ENCODE measurements around the gene SGMS1. TPM values are rescaled to one million over a fixed set of nuclear protein-coding genes. Genes with fewer than 3 reads are reported as not detected.

SGMS1 gene
- polyA plus RNA-seq, 1 of the 3 experiments (the other 2 are of a cell fraction), result 6.3 TPM

DNA sequence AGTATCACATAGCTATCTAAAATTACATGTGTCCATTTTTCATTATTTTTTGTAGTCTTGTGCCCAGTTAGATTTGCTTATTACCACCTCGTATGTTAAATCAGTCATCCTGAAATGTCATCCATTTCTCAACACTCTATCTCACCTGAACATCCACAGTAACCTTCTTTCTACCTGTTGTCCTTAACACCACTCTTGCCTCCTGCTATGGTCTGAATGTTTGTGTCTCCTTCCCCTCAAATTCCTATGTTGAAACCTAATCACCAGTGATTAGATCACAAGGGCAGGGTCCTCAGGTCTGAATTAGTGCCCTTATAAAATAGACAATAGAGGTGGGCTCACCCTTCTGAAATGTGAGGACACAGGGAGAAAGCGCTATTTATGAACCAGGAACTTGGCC lies 292.3 kb downstream of the SGMS1 start:
- no peaks in the 10 kb centered on the region for H3K36me3 ChIP-seq (replicated peaks in 1 of 2; ENCODE audit: control insufficient read depth in 1 of 2, insufficient read depth in 2 of 2, low read length in 1 of 2)
- no peak overlapping the region for H2AFZ ChIP-seq (ENCODE audit: low read depth)
- H3K4me3 ChIP-seq (ENCODE audit: low read depth in 2 of 2, low read length in 1 of 2), result no peak overlapping the region
- no peak overlapping the region for H3K27ac ChIP-seq (ENCODE audit: low read depth in 2 of 2, low read length in 1 of 2)
- TF ChIP-seq FOXM1 (IDR thresholded peaks at IDR 0.05; ENCODE audit: low read depth) (no peak), RCOR1 (IDR thresholded peaks at IDR 0.05; ENCODE audit: low read length) (no peak), GABPA (IDR thresholded peaks at IDR 0.05; ENCODE audit: low read depth) (no peak), ELF1 (IDR thresholded peaks at IDR 0.05) (no peak), NFIC (IDR thresholded peaks at IDR 0.05; ENCODE audit: borderline replicate concordance) (no peak), EP300 (IDR thresholded peaks at IDR 0.05; ENCODE audit: borderline replicate concordance in 1 of 2, low read depth in 1 of 2, low read length in 1 of 2) (no peak), RAD21 (IDR thresholded peaks at IDR 0.05; ENCODE audit: low read length) (no peak), YY1 (IDR thresholded peaks at IDR 0.05; ENCODE audit: low read depth) (no peak), RXRA (IDR thresholded peaks at IDR 0.05; ENCODE audit: borderline replicate concordance, low read depth) (no peak), SMC3 (IDR thresholded peaks at IDR 0.05; ENCODE audit: low read depth, low read length) (no peak), SIN3A (IDR thresholded peaks at IDR 0.05; ENCODE audit: borderline replicate concordance, low read depth, low read length) (no peak), POLR2AphosphoS5 (IDR thresholded peaks at IDR 0.05; ENCODE audit: low read depth, low read length) (no peak), TEAD4 (IDR thresholded peaks at IDR 0.05; ENCODE audit: borderline replicate concordance, insufficient read depth) (no peak)
- TF ChIP-seq, protein P1, sequence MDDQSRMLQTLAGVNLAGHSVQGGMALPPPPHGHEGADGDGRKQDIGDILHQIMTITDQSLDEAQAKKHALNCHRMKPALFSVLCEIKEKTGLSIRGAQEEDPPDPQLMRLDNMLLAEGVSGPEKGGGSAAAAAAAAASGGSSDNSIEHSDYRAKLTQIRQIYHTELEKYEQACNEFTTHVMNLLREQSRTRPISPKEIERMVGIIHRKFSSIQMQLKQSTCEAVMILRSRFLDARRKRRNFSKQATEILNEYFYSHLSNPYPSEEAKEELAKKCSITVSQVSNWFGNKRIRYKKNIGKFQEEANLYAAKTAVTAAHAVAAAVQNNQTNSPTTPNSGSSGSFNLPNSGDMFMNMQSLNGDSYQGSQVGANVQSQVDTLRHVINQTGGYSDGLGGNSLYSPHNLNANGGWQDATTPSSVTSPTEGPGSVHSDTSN (IDR thresholded peaks at IDR 0.05), result no peak
- TF ChIP-seq, protein P2, sequence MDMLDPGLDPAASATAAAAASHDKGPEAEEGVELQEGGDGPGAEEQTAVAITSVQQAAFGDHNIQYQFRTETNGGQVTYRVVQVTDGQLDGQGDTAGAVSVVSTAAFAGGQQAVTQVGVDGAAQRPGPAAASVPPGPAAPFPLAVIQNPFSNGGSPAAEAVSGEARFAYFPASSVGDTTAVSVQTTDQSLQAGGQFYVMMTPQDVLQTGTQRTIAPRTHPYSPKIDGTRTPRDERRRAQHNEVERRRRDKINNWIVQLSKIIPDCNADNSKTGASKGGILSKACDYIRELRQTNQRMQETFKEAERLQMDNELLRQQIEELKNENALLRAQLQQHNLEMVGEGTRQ (IDR thresholded peaks at IDR 0.05; ENCODE audit: borderline replicate concordance, low read depth, low read length), result no peak
- TF ChIP-seq, protein P3, sequence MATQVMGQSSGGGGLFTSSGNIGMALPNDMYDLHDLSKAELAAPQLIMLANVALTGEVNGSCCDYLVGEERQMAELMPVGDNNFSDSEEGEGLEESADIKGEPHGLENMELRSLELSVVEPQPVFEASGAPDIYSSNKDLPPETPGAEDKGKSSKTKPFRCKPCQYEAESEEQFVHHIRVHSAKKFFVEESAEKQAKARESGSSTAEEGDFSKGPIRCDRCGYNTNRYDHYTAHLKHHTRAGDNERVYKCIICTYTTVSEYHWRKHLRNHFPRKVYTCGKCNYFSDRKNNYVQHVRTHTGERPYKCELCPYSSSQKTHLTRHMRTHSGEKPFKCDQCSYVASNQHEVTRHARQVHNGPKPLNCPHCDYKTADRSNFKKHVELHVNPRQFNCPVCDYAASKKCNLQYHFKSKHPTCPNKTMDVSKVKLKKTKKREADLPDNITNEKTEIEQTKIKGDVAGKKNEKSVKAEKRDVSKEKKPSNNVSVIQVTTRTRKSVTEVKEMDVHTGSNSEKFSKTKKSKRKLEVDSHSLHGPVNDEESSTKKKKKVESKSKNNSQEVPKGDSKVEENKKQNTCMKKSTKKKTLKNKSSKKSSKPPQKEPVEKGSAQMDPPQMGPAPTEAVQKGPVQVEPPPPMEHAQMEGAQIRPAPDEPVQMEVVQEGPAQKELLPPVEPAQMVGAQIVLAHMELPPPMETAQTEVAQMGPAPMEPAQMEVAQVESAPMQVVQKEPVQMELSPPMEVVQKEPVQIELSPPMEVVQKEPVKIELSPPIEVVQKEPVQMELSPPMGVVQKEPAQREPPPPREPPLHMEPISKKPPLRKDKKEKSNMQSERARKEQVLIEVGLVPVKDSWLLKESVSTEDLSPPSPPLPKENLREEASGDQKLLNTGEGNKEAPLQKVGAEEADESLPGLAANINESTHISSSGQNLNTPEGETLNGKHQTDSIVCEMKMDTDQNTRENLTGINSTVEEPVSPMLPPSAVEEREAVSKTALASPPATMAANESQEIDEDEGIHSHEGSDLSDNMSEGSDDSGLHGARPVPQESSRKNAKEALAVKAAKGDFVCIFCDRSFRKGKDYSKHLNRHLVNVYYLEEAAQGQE (IDR thresholded peaks at IDR 0.05; ENCODE audit: low read depth, low read length), result no peak
- TF ChIP-seq, protein P4, sequence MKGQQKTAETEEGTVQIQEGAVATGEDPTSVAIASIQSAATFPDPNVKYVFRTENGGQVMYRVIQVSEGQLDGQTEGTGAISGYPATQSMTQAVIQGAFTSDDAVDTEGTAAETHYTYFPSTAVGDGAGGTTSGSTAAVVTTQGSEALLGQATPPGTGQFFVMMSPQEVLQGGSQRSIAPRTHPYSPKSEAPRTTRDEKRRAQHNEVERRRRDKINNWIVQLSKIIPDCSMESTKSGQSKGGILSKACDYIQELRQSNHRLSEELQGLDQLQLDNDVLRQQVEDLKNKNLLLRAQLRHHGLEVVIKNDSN (IDR thresholded peaks at IDR 0.05; ENCODE audit: borderline replicate concordance, low read depth), result no peak
- peaks cover 0 to 9% of the 10 kb centered on the region in 2 experiments; a peak in 2 of 4 replicates for H3K4me1 ChIP-seq (ENCODE audit: control insufficient read depth in 1 of 2, insufficient read depth in 2 of 2, low read depth in 1 of 2, low read length in 1 of 2)
- CTCF ChIA-PET, result no interaction called here
- WGBS (ENCODE audit: low lambda C conversion rate), result 98% methylated on average over 2 of the region's 2 CpGs
- H4K20me1 ChIP-seq (ENCODE audit: insufficient read depth), result no peaks in the 10 kb centered on the region
- no peak overlapping the region for H3K4me2 ChIP-seq
- H3K27me3 ChIP-seq (ENCODE audit: insufficient read depth), result no peaks in the 10 kb centered on the region
- POLR2A ChIA-PET, result no interaction called here
- peaks cover 7% of the 10 kb centered on the region for H3F3A ChIP-seq (replicated peaks; ENCODE audit: insufficient read depth)
- no peaks in the 10 kb centered on the region for H3K79me2 ChIP-seq (ENCODE audit: insufficient read depth)
- H3K9me2 ChIP-seq, result no peaks in the 10 kb centered on the region
- DNase-seq, result no peak
- no peaks in the 10 kb centered on the region for H3K9me3 ChIP-seq
- H3K9ac ChIP-seq, result no peak overlapping the region
